Right lobe of liver (tissue), 4 donors: Measurements from ENCODE around the gene TMEM121.

Source experiments
- POLR2A ChIP-seq: fragments of 450-650 bp; IDR thresholded peaks from one replicate; pipeline ENCODE4 v1.6.1; 2017; ENCODE audit warnings: antibody characterized with exemption, mild to moderate bottlenecking
- TF ChIP-seq, protein P1 (sequence below), 4 donors: fragments of 200-600 bp in 3 of 4; fragments of 450-650 bp in 1 of 4; IDR thresholded peaks; one replicate each; pipeline versions ENCODE4 v1.5.1 to v1.8.0; 2016 to 2022; ENCODE audit warnings: antibody characterized with exemption in 4 of 4, mild to moderate bottlenecking in 2 of 4
- donor health status: DM: no; HTN: no; CAD: no.
- donor health status: DM: no; HTN: no; CAD: no.
- donor health status: DM: no; HTN: yes; CAD: no.

DNA sequence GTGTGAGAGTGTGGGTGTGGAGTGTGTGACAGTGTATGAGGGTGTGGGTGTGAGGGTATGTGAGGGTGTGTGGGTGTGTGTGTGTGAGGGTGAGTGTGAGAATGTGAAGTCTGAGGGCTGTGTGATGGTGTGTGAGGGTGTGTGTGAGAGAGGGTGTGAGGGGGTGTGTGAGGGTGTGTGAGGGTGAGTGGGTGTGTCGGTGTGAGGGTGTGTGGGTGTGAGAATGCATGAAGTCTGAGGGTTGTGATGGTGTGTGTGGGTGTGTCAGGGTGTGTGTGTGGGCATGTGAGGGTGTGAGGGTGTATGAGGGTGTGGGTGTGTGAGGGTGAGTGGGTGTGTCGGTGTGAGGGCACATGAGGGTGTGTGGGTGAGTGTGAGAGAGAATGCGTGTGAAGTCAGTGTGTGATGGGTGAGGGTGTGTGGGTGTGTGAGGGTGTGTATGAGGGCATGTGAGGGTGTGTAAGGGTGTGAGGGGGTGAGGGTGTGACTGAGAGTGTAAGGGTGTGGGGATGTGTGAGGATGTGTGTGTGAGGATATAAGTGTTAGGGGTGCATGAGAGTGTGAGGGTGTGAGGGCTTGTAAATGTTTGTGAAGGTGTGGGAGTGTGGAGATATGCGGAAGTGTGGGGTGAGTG lies 36.4 kb downstream of the TMEM121 start:
- no peak for TF ChIP-seq POLR2A
- TF ChIP-seq, protein P1, sequence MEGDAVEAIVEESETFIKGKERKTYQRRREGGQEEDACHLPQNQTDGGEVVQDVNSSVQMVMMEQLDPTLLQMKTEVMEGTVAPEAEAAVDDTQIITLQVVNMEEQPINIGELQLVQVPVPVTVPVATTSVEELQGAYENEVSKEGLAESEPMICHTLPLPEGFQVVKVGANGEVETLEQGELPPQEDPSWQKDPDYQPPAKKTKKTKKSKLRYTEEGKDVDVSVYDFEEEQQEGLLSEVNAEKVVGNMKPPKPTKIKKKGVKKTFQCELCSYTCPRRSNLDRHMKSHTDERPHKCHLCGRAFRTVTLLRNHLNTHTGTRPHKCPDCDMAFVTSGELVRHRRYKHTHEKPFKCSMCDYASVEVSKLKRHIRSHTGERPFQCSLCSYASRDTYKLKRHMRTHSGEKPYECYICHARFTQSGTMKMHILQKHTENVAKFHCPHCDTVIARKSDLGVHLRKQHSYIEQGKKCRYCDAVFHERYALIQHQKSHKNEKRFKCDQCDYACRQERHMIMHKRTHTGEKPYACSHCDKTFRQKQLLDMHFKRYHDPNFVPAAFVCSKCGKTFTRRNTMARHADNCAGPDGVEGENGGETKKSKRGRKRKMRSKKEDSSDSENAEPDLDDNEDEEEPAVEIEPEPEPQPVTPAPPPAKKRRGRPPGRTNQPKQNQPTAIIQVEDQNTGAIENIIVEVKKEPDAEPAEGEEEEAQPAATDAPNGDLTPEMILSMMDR (IDR thresholded peaks at IDR 0.05), result no peak
